Fibroblast of mammary gland (primary cell): ENCODE measurements around the gene ZG16.
"Not testable (repeated sequence)": the region's sequence is repeated elsewhere in the genome, so short reads cannot be mapped to it uniquely, and the experiment has no call there.

Source experiments
- DNase-seq: peaks from one replicate; pipeline ENCODE4 v3.0.0-alpha.2; 2010; ENCODE audit warnings: low read depth
- H3K4me3 ChIP-seq: 2 replicates; pipeline ENCODE4 v1.5.1; 2011; ENCODE audit warnings: low read depth, mild to moderate bottlenecking, low read length, moderate library complexity; ENCODE audit not compliant: control insufficient read depth
- TF ChIP-seq, protein P1 (sequence below): conservative IDR thresholded peaks from 2 replicates; pipeline ENCODE4 v1.5.1; 2011; ENCODE audit warnings: low read depth, low read length, inconsistent platforms; ENCODE audit not compliant: control insufficient read depth, insufficient read depth

Gene ZG16

GRCh38 chr16:29736764-29737163 is 41.3 kb upstream of the ZG16 start:
- TF ChIP-seq, protein P1, sequence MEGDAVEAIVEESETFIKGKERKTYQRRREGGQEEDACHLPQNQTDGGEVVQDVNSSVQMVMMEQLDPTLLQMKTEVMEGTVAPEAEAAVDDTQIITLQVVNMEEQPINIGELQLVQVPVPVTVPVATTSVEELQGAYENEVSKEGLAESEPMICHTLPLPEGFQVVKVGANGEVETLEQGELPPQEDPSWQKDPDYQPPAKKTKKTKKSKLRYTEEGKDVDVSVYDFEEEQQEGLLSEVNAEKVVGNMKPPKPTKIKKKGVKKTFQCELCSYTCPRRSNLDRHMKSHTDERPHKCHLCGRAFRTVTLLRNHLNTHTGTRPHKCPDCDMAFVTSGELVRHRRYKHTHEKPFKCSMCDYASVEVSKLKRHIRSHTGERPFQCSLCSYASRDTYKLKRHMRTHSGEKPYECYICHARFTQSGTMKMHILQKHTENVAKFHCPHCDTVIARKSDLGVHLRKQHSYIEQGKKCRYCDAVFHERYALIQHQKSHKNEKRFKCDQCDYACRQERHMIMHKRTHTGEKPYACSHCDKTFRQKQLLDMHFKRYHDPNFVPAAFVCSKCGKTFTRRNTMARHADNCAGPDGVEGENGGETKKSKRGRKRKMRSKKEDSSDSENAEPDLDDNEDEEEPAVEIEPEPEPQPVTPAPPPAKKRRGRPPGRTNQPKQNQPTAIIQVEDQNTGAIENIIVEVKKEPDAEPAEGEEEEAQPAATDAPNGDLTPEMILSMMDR = no peak
- no peak overlapping the region for H3K4me3 ChIP-seq
- DNase-seq = no peak

- no peak overlapping the region for H3K4me3 ChIP-seq
- TF ChIP-seq, protein P1 = no peak
- no peak for DNase-seq
Observed at GRCh38 chr16:29737713-29738112, 40.3 kb upstream of the ZG16 start.

GRCh38 chr16:29738514-29738913 is 39.5 kb upstream of the ZG16 start:
- H3K4me3 ChIP-seq = no peak overlapping the region
- TF ChIP-seq, protein P1 = no peak
- no peak for DNase-seq

- not testable (repeated sequence) for H3K4me3 ChIP-seq, DNase-seq
Observed at GRCh38 chr16:29739927-29740629, 38.0 kb upstream of the ZG16 start.

GRCh38 chr16:29740630-29741015 is 37.4 kb upstream of the ZG16 start:
- not testable (repeated sequence) for H3K4me3 ChIP-seq, DNase-seq

DNA sequence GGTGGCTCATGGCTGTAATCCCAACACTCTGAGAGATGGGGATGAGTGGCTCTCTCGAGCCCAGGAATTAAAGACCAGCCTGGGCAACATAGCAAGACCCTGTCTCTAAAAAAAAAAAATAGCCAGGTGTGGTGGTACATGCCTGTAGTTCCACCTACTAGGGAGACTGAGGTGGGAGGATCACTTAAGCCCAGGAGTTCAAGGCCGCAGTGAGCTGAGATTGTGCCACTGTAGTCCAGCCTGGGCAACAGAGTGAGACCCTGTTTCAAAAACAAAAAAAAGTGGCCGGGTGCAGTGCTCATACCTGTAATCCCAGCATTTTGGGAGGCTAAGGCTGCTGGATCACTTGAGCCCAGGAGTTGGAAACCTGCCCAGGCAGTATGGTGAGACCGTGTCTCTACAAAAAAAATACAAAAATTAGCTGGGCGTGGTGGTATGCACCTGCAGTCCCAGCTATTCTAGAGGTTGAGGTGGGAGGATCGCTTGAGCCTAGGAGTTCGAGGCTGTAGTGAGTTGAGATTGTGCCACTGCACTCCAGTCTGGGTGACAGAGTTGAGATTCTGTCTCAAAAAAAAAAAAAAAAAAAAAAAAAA is 35.3 kb upstream of the ZG16 start:
- H3K4me3 ChIP-seq = no peak overlapping the region
- DNase-seq = no peak
- TF ChIP-seq, protein P1 = no peak

- H3K4me3 ChIP-seq = no peak overlapping the region
- DNase-seq = no peak
- TF ChIP-seq, protein P1 = no peak
Observed at GRCh38 chr16:29743475-29743826, 34.6 kb upstream of the ZG16 start.
